C4-2B (cell line): Measurements from ENCODE around the gene CHDH.

Experiments
- H3K27ac ChIP-seq: fragments of 450-650 bp; 2 replicates; pipeline ENCODE4 v1.5.1; 2017
- ZFX ChIP-seq: fragments of 450-650 bp; IDR thresholded peaks from 2 replicates; pipeline ENCODE4 v1.6.1; 2017
- TF ChIP-seq, protein P1 (sequence below): fragments of 450-650 bp; conservative IDR thresholded peaks from 2 replicates; pipeline ENCODE4 v1.5.1; 2017; ENCODE audit warnings: mild to moderate bottlenecking

Gene CHDH

GRCh38 chr3:53846134-53846850 lies at the start of gene CHDH, which contains the start of gene IL17RB:
TSS of gene CHDH (minus strand) at chr3:53846419. CDS start at chr3:53824008, 22,411 bp downstream.
TSS of gene IL17RB (plus strand) at chr3:53846568. CDS start at chr3:53846589, 21 bp downstream.
- peak; percentile 72 for TF ChIP-seq ZFX
- TF ChIP-seq, protein P1, sequence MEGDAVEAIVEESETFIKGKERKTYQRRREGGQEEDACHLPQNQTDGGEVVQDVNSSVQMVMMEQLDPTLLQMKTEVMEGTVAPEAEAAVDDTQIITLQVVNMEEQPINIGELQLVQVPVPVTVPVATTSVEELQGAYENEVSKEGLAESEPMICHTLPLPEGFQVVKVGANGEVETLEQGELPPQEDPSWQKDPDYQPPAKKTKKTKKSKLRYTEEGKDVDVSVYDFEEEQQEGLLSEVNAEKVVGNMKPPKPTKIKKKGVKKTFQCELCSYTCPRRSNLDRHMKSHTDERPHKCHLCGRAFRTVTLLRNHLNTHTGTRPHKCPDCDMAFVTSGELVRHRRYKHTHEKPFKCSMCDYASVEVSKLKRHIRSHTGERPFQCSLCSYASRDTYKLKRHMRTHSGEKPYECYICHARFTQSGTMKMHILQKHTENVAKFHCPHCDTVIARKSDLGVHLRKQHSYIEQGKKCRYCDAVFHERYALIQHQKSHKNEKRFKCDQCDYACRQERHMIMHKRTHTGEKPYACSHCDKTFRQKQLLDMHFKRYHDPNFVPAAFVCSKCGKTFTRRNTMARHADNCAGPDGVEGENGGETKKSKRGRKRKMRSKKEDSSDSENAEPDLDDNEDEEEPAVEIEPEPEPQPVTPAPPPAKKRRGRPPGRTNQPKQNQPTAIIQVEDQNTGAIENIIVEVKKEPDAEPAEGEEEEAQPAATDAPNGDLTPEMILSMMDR = no peak
- peak within 1 kb of the TSS; percentile 94 for H3K27ac ChIP-seq

- TF ChIP-seq, protein P1 = no peak
- no peak for TF ChIP-seq ZFX
- H3K27ac ChIP-seq = peak overlapping the region; percentile 79
Measured at GRCh38 chr3:53892286-53892637, 46.0 kb upstream of the CHDH start.

- peak within 1 kb of the TSS; percentile 79 for H3K27ac ChIP-seq
- TF ChIP-seq, protein P1 = no peak
- TF ChIP-seq ZFX = no peak
Measured at GRCh38 chr3:53891497-53892285, 45.5 kb upstream of the CHDH start, which contains the start of gene SELENOK. TSS of gene SELENOK (minus strand) at chr3:53891859.

DNA sequence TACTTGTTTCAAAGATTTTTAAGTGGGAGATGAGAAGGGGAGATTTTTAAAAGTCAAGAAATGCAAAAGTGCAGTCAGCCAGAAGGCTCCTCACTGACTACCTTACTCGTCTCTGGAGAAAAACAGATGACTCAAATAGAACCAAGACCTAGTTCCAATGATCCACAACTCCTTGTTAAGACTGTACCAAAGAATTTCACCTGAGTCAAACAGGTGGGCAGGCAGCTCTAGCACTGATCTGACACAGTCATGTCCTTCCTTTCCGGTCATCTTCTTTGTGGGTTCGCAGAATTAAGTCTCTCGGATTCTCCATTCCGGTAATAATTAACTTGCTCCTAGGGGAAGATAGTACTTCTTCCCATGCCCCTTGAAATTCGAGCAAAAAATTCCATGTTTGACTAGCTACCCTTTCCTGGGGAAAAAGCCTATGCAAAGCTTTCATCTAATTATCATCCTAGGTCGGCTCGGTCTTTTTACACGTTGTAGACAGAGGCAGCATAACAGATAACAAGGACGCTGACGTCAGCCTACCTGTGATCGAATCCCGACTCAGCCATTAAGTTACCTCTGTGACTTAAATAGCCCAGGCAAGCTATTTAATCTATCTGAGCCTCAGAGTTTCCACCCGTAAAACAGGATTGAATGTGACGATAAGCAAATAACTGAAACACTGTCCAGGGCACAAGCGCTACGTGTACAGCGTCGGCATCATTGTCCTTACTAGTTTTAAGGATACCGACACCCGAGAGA lies 44.7 kb upstream of the CHDH start:
- TF ChIP-seq, protein P1 = no peak
- TF ChIP-seq ZFX = no peak
- H3K27ac ChIP-seq = peak overlapping the region; percentile 79

- TF ChIP-seq, protein P1 = no peak
- no peak for TF ChIP-seq ZFX
- H3K27ac ChIP-seq = no peak overlapping the region
Measured at GRCh38 chr3:53888232-53888631, 42.0 kb upstream of the CHDH start.

DNA sequence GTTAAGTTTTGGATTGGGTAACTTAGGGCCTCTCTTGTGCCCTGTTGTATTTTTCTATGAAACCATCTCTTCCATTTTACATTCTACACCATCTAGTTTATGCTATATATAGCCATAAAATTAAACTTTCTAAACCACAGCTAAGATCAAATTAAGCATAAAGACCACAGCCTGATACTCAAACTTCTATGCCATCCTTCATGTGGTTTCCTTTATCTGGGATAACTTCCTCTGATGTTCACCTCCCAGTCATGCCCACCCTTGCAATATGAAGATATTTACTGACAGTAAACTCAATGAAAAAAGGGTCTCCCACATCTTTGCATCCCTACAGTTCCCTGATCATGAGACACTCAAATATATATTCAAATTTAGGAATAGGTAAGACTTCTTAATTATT lies 41.2 kb upstream of the CHDH start:
- no peak overlapping the region for H3K27ac ChIP-seq
- TF ChIP-seq, protein P1 = no peak
- TF ChIP-seq ZFX = no peak
